ENCODE measurements around the gene ZGRF1.

DNA sequence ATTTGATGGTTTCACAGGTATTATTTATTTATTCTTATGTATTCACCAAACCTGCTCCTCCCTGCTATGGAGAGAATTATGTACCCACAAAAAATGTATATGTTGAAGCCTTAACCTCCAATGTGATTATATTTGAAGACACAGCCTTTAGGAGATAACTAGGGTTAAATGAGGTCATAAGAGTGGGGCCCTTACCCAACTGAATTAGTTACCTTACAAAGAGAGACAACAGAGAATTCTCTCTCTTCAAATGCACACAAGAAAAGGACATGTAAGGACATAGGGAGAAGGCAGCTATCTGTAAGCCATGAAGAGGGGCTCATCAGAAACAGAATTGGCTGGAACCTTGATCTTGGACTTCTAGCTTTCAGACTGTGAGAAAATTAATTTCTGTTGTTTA, 44.0 kb downstream of the ZGRF1 start:
- TF ChIP-seq, protein P1, sequence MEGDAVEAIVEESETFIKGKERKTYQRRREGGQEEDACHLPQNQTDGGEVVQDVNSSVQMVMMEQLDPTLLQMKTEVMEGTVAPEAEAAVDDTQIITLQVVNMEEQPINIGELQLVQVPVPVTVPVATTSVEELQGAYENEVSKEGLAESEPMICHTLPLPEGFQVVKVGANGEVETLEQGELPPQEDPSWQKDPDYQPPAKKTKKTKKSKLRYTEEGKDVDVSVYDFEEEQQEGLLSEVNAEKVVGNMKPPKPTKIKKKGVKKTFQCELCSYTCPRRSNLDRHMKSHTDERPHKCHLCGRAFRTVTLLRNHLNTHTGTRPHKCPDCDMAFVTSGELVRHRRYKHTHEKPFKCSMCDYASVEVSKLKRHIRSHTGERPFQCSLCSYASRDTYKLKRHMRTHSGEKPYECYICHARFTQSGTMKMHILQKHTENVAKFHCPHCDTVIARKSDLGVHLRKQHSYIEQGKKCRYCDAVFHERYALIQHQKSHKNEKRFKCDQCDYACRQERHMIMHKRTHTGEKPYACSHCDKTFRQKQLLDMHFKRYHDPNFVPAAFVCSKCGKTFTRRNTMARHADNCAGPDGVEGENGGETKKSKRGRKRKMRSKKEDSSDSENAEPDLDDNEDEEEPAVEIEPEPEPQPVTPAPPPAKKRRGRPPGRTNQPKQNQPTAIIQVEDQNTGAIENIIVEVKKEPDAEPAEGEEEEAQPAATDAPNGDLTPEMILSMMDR (IDR thresholded peaks at IDR 0.05): no peak
- TF ChIP-seq POLR2A (IDR thresholded peaks at IDR 0.05): no peak
